BE2C (cell line): ENCODE data around the gene MTARC2.
"Not testable (repeated sequence)": the region's sequence is repeated elsewhere in the genome, so short reads cannot be mapped to it uniquely, and the experiment has no call there.

Experiments used
- DNase-seq: peaks from one replicate; pipeline ENCODE4 v3.0.0-alpha.2; 2020
- H3K27me3 ChIP-seq: fragments of 250-450 bp; sonication (Bioruptor Pico); 2 replicates; pipeline ENCODE4 v1.5.1; 2020; ENCODE audit warnings: mild to moderate bottlenecking
- H3K36me3 ChIP-seq: fragments of 250-450 bp; sonication (Bioruptor Pico); 2 replicates; pipeline ENCODE4 v1.5.1; 2020; ENCODE audit warnings: mild to moderate bottlenecking
- H3K4me1 ChIP-seq: fragments of 250-450 bp; sonication (Bioruptor Pico); 2 replicates; pipeline ENCODE4 v1.5.1; 2020
- H3K4me3 ChIP-seq: 2 replicates; pipeline ENCODE4 v1.5.1; 2011; ENCODE audit warnings: low read depth, low read length
- H3K9me3 ChIP-seq: fragments of 250-450 bp; sonication (Bioruptor Pico); 2 replicates; pipeline ENCODE4 v1.5.1; 2020
- CTCF ChIP-seq: IDR thresholded peaks from 2 replicates; pipeline ENCODE4 v1.5.1; 2012; ENCODE audit warnings: mild to moderate bottlenecking, low read depth, low read length

The MTARC2 gene

GRCh38 chr1:220708936-220709801 lies 39.0 kb upstream of the MTARC2 start:
- no peak for TF ChIP-seq CTCF
- H3K36me3 ChIP-seq: no peaks in the 10 kb centered on the region
- no peaks in the 10 kb centered on the region for H3K4me1 ChIP-seq
- no peaks in the 10 kb centered on the region for H3K9me3 ChIP-seq
- no peak for DNase-seq
- H3K4me3 ChIP-seq: no peak overlapping the region
- no peaks in the 10 kb centered on the region for H3K27me3 ChIP-seq

- TF ChIP-seq CTCF: no peak
- no peak for DNase-seq
- Histone ChIP-seq H3K4me3 (no peak overlapping the region), H3K27me3 (no peaks in the 10 kb centered on the region), H3K9me3 (no peaks in the 10 kb centered on the region), H3K36me3 (no peaks in the 10 kb centered on the region), H3K4me1 (no peaks in the 10 kb centered on the region)
Measured at GRCh38 chr1:220710333-220710732, 37.8 kb upstream of the MTARC2 start.

- Histone ChIP-seq H3K9me3 (no peaks in the 10 kb centered on the region), H3K27me3 (no peaks in the 10 kb centered on the region), H3K36me3 (no peaks in the 10 kb centered on the region), H3K4me1 (no peaks in the 10 kb centered on the region), H3K4me3 (no peak overlapping the region)
- no peak for TF ChIP-seq CTCF
- DNase-seq: no peak
Measured at GRCh38 chr1:220711056-220711809, 36.9 kb upstream of the MTARC2 start.

- DNase-seq: not testable (repeated sequence)
Measured at GRCh38 chr1:220715986-220716385, 32.1 kb upstream of the MTARC2 start.

GRCh38 chr1:220717800-220718640 lies 30.1 kb upstream of the MTARC2 start:
- Histone ChIP-seq H3K9me3 (no peaks in the 10 kb centered on the region), H3K4me3 (no peak overlapping the region), H3K27me3 (no peaks in the 10 kb centered on the region; the same call in 1 of the 2 replicates), H3K4me1 (no peaks in the 10 kb centered on the region), H3K36me3 (no peaks in the 10 kb centered on the region)
- TF ChIP-seq CTCF: no peak
- DNase-seq: no peak

More at GRCh38 chr1:220715986-220716385, 32.1 kb upstream of the MTARC2 start:
- not testable (repeated sequence) for H3K4me3 ChIP-seq, H3K27me3 ChIP-seq, H3K36me3 ChIP-seq, H3K4me1 ChIP-seq, H3K9me3 ChIP-seq

- H3K4me1 ChIP-seq, H3K4me3 ChIP-seq, DNase-seq, H3K27me3 ChIP-seq, H3K36me3 ChIP-seq, H3K9me3 ChIP-seq: not testable (repeated sequence)
Measured at GRCh38 chr1:220721266-220721665, 26.9 kb upstream of the MTARC2 start.
